Fibroblast of villous mesenchyme (primary cell): ENCODE data around the gene DNAI1. TPM values are rescaled to one million over a fixed set of nuclear protein-coding genes. Genes with fewer than 3 reads are reported as not detected.

Source experiments
- DNase-seq: peaks from one replicate; pipeline ENCODE4 v3.0.0-alpha.2; 2010; ENCODE audit warnings: low read depth
- H3K4me3 ChIP-seq: 2 replicates; pipeline ENCODE4 v1.5.1; 2011; ENCODE audit warnings: low read depth, mild to moderate bottlenecking, low read length
- total RNA-seq: library from RNA; depleted of rRNA; stranded (reverse); fragments of >200 nt; gene quantifications from 2 replicates; pipeline ENCODE4 v1.2.3, GENCODE V29; 2012
- TF ChIP-seq, protein P1 (sequence below): IDR thresholded peaks from 2 replicates; pipeline ENCODE4 v1.5.1; 2012; ENCODE audit warnings: low read depth, mild to moderate bottlenecking, low read length; ENCODE audit not compliant: insufficient read depth

Gene DNAI1
- total RNA-seq, 1 donor, result under 0.01 TPM

DNA sequence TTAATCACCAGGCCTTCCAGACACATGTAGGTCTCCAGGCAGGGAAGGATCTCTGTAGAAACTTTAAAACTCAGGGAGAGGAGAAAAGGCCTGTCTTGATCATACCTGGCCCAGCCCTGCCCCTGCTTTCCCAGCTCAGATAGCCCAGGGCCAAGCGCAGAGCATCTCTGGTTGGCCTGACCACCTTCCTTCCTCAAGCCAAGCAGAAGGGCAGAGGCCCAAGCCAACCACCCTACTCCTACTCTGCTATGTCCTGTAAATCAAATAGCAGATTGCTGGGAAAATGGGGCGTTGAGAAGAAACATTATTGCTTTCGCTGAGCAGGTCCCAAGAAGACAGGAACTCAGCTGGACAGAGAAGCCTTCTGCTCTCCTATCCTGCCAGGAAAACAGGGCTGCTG lies 49.9 kb downstream of the DNAI1 start:
- TF ChIP-seq, protein P1, sequence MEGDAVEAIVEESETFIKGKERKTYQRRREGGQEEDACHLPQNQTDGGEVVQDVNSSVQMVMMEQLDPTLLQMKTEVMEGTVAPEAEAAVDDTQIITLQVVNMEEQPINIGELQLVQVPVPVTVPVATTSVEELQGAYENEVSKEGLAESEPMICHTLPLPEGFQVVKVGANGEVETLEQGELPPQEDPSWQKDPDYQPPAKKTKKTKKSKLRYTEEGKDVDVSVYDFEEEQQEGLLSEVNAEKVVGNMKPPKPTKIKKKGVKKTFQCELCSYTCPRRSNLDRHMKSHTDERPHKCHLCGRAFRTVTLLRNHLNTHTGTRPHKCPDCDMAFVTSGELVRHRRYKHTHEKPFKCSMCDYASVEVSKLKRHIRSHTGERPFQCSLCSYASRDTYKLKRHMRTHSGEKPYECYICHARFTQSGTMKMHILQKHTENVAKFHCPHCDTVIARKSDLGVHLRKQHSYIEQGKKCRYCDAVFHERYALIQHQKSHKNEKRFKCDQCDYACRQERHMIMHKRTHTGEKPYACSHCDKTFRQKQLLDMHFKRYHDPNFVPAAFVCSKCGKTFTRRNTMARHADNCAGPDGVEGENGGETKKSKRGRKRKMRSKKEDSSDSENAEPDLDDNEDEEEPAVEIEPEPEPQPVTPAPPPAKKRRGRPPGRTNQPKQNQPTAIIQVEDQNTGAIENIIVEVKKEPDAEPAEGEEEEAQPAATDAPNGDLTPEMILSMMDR, result no peak
- H3K4me3 ChIP-seq, result no peak overlapping the region
- DNase-seq, result no peak

- no peak overlapping the region for H3K4me3 ChIP-seq
Observed at GRCh38 chr9:34508951-34509350, 50.3 kb downstream of the DNAI1 start.

GRCh38 chr9:34510497-34511468 lies 52.2 kb downstream of the DNAI1 start:
- TF ChIP-seq, protein P1, result no peak
- no peak for DNase-seq
- H3K4me3 ChIP-seq, result no peak overlapping the region

More at GRCh38 chr9:34508951-34509350, 50.3 kb downstream of the DNAI1 start:
- DNase-seq, result no peak
- TF ChIP-seq, protein P1, result no peak

DNA sequence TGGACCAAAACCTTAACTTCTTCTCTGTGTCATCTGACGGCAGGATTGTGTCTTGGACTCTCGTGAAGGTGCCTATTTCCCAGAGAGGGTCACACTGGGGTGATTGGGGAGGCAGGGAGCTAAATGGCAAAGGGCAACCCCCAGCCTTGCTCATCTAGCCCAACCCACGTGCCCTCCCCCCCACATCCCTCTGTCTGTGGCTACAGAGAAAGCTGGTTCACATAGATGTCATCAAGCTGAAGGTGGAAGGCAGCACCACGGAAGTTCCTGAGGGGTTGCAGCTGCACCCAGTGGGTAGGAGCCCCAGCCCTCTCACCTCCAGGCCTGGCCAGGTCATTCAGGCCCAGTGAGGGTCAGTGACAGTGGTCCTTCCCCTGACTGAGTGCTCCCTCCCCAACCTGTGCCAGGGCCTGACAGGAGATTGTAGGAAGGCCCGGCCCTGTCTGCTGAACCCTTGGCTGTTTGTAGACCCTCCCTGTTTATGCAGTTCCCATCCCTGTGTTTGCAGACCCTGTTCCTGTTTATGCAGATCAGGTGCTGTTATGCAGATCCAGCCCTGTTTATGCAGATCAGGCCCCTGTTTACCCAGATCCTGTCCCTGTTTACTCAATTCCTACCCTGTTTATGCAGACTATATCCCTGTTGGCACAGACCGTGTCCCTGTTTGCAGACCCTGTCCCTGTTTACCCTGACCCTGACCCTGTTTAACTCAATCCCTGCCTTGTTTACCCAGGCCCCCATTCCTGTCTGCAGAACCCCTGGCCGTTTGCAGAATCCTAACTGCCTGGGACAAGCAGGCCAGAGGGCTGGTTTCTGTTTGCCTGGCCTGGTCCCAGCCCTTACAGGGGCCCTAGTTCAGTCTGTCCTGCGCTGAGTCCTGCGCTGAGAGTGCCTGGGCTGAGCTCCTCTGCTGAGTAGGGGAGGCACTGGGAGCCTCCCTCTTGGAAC lies 53.8 kb downstream of the DNAI1 start:
- TF ChIP-seq, protein P1, result no peak
- DNase-seq, result no peak
- H3K4me3 ChIP-seq, result no peak overlapping the region

GRCh38 chr9:34513567-34514214 lies 55.1 kb downstream of the DNAI1 start:
- no peak for DNase-seq
- TF ChIP-seq, protein P1, result no peak
- H3K4me3 ChIP-seq, result no peak overlapping the region

GRCh38 chr9:34514401-34514800 lies 55.8 kb downstream of the DNAI1 start:
- H3K4me3 ChIP-seq, result no peak overlapping the region
- no peak for DNase-seq
- TF ChIP-seq, protein P1, result no peak
